GM19463 (cell line): ENCODE results near the gene SLC18A3.

Experiments
- ATAC-seq: cut with Tn5 transposase; IDR thresholded peaks from one replicate; pipeline ENCODE4 v1.9.1; 2021; ENCODE audit warnings: mild to moderate bottlenecking, moderate library complexity; ENCODE audit not compliant: unreplicated experiment

Gene SLC18A3

DNA sequence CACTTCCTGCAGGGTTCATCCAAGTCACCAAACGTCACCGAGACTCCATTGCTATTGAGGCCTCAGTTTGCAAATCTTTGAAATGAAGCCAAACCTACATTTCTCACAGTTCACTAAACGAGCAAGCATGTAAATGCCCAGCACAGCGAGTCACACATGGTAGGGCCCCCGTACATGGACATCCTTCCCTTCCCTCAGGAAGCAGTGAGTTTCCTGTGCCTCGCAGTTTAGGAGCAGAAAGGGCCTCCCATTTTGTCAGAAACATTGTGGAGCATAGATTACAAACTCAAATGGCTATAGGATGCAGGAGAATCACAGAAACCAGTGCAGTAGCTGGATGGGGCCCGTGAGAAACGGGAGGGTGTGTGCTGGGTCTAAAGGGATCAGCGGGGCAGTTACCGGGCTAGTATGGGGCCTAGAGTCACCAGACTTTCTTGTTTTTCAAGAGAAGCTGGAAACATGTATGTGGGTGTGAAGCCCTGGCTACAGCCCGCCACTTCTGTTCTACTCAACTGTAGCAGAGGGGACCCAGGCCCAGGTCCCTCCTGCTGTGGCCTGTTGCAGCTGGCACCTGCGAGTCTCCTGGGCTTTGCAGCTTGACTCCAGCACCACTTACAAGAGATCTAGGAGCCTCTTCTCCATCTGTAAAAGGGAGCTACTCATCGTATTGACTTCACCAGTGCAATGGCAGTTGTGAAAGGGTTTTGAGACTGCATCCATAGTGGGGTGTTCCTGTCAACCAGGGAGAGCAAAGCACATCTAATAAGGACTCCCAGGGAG lies 14.2 kb upstream of the SLC18A3 start:
- no peak for ATAC-seq

- no peak for ATAC-seq
Measured at GRCh38 chr10:49596493-49596809, 13.7 kb upstream of the SLC18A3 start.

- ATAC-seq: no peak
Measured at GRCh38 chr10:49596836-49597235, 13.3 kb upstream of the SLC18A3 start.

DNA sequence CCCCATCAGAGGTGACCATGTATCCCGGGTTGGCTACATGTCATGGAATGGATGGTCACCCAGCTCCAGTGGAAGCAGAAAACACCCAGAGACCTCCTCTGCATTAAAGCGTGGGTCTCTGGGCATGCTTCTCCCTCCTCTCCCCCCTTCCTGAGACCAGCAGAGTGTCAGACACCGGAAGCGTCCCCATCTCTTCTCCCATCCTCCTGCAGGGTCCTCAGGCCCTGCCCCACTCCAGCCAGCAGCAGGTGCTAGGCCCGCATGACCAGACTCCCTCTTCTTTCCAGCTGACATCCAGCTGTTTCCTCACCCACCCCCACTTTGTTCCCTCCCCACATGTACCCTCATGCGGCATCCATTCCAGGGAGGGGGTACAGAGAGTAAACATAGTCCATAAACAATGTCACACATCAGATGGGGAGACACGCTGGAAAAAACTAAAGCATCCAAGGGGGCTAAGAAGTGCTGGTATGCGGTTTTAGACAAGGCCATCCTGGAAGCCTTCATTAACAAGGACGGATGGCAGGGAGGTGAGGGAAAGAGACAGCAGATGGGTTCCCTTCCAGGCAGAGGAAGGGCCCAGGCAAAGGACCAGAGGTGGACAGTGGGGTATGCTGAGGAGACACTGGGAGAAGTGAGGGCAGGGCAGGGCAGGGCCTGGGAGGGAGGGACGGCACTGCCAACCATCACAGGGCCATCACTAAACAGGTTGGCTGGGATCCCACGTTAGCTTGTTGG lies 12.5 kb upstream of the SLC18A3 start:
- ATAC-seq: no peak

- ATAC-seq: no peak
Measured at GRCh38 chr10:49598164-49598856, 11.8 kb upstream of the SLC18A3 start.

GRCh38 chr10:49598986-49599385 lies 11.1 kb upstream of the SLC18A3 start:
- ATAC-seq: no peak

GRCh38 chr10:49599546-49599945 lies 10.6 kb upstream of the SLC18A3 start:
- no peak for ATAC-seq

- ATAC-seq: no peak
Measured at GRCh38 chr10:49600046-49600445, 10.1 kb upstream of the SLC18A3 start.

DNA sequence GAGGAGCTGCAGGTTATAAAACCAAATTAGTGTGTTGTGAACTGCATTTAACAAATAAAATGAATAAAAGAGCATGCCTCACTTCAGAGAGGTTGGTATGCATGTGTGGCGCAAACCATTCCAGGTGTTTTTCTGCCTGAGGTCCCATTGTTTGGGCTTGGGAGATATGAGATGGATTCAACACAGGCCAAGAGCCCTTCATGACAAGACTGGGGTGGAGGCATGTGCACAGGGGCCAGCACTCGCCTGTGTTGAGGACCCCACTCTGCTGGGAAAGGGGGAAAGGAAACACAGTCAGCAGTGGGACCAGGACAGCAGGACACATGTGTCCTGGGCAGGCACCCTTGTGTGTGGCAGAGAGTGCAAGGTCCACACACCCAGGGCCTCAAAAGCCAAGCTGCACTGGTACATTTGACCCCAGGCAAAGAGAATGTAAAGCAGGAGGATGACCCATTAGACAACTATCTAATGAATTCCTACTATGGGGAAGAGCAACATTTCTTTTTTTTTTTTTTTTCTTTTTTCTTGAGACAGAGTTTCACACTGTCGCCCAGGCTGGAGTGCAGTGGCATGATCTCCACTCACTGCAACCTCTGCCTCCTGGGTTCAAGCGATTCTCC lies 9.2 kb upstream of the SLC18A3 start:
- no peak for ATAC-seq

DNA sequence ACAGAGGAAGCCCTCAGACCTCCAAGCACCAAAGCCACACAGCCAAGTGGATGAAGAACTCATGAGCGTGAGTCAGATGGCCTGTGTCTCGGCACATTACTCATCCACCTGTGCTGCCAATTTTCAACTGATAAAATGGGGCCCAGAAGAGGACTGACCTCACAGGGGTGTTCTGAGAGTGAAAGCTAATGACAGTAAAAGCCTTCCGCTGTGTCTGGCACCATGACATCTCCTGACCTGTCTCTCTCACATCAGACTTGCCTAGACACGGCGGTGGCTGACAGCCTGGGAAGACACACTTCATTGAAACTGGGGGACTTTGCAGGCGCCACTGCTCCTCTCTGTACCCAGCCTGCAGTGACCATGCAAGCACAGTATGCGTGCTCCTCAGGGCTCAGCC lies 8.3 kb upstream of the SLC18A3 start:
- ATAC-seq: peak; percentile 50

GRCh38 chr10:49602380-49603023 lies 7.6 kb upstream of the SLC18A3 start:
- ATAC-seq: no peak

- no peak for ATAC-seq
Measured at GRCh38 chr10:49605216-49605938, 4.7 kb upstream of the SLC18A3 start.

DNA sequence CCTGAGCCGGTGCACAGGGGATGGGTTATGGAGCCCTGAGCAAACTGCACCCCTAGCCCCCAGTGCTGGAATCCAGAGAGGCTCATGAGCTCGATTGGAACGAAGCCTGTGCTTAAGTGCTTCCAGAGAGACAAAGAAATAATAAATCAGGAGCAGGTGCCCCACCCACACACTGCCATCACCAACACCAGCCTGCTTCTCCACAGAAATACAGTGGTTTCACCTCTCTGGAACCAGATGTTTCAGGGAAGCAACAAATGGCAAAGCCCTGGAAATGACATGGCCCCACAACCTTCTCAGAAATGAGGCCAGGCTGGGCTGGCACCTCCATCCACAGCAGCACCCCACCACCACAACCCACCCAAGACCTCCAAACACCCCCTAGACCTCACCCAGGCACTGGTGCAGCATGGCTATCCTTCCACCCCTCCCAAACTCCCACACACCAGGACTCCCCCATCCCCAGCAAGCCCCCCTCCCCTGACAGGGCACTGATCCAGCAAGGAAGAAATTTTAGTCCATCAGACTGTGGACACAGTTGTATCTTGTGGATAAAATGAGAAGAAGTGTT lies 4.1 kb upstream of the SLC18A3 start:
- no peak for ATAC-seq

- peak; percentile 85 for ATAC-seq
Measured at GRCh38 chr10:49606981-49607535, 3.1 kb upstream of the SLC18A3 start.

GRCh38 chr10:49608166-49609005 lies 1.7 kb upstream of the SLC18A3 start:
- ATAC-seq: no peak

GRCh38 chr10:49609006-49609282 lies 1.2 kb upstream of the SLC18A3 start:
- no peak for ATAC-seq

- no peak for ATAC-seq
Measured at GRCh38 chr10:49609283-49610113, 612 bp upstream of the SLC18A3 start.
